NCI-H1417 (cell line): ENCODE data around the gene NCKIPSD.
A peak's percentile ranks its signal among the peaks of the same experiment; 100 is the strongest.

Experiments
- DNase-seq, 3 experiments: peaks; one replicate each; lab custom pipeline; 2025; lab: John Stamatoyannopoulos, UW

Gene NCKIPSD

GRCh38 chr3:48678566-48679380 is 6.9 kb downstream of the NCKIPSD start:
- DNase-seq: no peak

DNA sequence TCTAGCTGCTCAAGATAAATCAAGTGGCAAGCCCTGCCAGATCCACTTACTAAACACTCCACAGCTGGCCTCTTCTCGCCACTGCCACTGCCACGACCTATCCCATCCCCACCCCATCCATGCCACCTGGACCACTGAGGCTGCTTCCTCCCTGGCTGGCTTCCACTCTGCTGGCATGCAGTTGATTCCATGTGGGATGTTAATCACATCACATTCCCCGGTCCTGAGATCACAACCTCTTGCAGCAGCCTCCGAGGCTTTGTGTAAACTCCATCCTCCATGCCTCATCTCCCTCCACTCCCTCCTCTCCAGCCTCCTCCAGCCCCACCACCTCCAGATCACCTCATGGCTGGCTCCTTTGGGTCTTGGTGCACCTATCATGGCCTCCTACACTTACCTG is 7.7 kb downstream of the NCKIPSD start:
- no peak for DNase-seq

DNA sequence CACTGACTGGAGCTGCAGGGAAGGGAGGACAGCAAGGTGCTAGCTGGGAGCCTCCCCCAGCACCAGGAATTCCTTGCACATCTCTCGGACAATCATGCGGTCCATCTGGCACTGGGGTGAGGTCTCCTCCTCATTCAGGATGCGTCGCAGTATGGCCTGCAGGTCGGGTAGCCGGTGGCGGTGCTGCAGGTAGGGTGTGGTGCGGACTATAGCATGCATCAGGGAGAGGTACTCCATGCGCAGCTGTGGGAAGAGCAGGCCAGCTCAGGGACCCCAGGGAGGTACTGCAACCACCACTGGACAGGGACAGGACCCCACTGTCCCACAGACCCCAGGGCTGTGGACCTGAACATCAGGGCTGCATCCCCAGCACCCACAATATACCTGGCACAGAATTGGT is 11.2 kb downstream of the NCKIPSD start:
- DNase-seq: no peak

- no peak for DNase-seq
Observed at GRCh38 chr3:48672522-48672921, 13.2 kb downstream of the NCKIPSD start.

DNA sequence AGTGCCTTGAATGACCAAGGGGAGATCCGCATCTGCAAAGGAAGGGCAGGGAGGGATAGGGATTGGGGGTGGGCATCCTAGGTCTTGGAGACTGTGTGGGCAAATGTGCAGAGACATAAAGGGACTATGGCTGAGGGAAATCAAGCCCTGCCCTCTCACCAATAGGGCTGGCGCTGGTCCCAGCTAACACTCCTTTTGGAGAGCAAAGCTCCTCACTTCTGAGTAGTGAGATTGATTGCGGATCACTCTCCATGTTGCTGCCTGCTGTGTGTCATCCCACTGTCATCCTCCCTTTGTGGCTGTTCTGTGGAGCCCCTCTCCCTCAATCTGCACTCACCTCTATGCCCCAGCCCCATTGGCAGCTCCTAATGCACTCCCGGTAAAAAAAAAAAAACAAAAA is 20.8 kb downstream of the NCKIPSD start:
- DNase-seq: no peak

GRCh38 chr3:48664313-48664644 is 21.4 kb downstream of the NCKIPSD start:
- no peak for DNase-seq

- peak; percentile 91 to 98 (median 96) for DNase-seq
Observed at GRCh38 chr3:48663489-48664312, 22.0 kb downstream of the NCKIPSD start.

- peak; percentile 81 to 91 (median 83) for DNase-seq
Observed at GRCh38 chr3:48662753-48663488, 22.8 kb downstream of the NCKIPSD start, which contains the start of gene CELSR3. TSS of gene CELSR3 (minus strand) at chr3:48662886. CDS start at chr3:48662634, 252 bp downstream.

- peak in 1 of 3 experiments; percentile 31 for DNase-seq
Observed at GRCh38 chr3:48662145-48662752, 23.5 kb downstream of the NCKIPSD start.

DNA sequence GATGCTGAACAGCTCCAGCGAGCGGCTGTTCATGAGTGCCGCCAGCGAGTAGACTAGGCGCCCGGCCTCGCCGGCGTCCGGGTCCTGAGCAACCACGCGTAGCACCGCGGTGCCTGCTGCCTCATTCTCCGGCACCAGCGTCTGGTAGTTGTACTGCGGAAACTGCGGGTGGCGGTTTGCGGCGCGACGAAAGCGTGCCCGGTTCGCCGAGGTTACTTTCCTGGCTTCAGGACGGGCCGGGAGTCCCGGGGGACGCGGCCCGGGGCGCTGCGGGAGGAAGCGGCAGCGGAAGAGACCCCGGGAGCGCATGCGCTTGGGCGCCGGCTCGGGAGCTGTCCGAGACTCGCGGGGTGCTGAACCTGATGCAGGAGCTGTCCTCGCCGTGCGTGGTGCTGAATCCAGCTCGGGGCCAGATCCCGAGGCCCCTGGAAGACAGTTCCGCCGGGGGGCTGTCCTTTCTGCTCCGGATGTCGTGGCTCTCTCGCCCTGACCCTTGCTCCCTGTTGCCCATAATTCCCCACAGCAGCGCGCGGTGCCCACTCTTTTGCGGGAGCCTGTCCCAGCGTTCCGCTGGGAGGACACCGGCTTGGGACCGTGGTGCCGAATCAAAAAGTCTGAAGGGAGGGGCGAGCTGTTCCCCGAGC is 24.1 kb downstream of the NCKIPSD start:
- DNase-seq: no peak

DNA sequence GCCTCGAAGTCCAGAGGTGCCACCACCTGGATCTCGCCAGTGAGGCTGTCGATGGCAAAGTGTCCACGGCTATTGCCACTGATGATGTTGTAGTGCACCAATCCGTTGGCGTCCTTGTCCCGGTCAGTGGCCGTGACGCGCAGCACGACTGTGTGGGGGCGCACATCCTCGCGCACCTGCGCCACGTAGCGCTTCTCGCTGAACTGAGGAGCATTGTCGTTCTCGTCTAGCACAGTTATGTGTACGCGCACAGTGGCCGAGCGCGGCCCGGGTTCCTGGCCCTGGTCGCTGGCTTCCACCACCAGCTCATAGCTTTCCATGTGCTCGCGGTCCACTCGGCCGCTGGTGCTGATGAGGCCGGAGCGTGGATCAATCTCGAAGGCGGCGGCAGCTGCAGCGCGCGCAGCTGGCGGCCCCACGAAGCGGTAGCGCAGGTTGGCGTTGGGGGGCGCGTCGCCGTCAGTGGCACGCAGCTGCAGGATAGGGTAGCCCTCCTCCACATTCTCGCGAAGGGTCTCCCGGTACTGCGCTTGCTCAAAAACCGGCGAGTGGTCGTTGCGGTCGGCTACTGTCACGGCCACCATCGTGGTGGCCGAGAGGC is 24.8 kb downstream of the NCKIPSD start:
- no peak for DNase-seq

GRCh38 chr3:48656841-48657281 is 28.9 kb downstream of the NCKIPSD start:
- DNase-seq: no peak

GRCh38 chr3:48656061-48656840 is 29.5 kb downstream of the NCKIPSD start:
- DNase-seq: no peak

GRCh38 chr3:48655606-48656005 is 30.1 kb downstream of the NCKIPSD start:
- DNase-seq: no peak

GRCh38 chr3:48655063-48655462 is 30.7 kb downstream of the NCKIPSD start:
- DNase-seq: no peak

DNA sequence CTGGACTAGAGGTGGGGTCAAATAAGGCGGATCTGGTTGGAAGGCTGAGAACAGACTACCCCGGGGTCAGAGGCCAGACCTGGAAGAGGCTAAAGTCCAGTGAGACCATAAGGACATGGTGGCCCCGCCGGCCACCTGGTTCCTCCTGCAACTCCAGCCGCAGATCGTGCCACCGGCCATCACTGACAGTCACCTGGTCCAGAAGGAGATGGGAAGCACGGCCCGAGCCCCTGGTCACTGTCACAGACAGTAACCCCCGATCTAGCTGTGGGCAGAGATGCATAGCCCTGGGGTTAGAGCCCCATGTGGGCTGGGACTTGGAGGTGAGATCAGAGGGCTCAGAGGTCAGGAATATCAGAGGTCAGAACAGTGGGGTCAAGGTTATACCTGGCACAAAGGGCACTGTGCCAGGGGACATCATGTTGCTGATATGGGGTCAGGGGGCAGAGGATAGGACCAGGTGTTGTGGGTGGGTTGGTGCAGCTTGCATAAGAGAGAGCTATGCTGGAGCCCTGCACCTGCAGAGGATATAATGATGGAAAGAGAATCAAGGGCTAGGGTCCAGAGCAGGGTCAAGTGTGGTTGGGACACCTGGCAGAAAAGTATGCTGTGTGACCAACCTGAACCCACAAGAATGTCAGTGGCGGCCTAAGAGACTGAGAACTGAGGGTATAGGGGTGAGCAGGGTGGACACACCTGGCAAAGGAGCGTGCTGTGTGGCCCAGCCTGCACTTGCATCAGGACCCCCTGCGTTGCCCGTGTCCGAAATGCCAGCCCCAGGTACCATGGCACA is 32.6 kb downstream of the NCKIPSD start:
- no peak for DNase-seq

GRCh38 chr3:48651771-48652170 is 33.9 kb downstream of the NCKIPSD start:
- no peak for DNase-seq

- DNase-seq: no peak
Observed at GRCh38 chr3:48650723-48651122, 35.0 kb downstream of the NCKIPSD start.

- DNase-seq: no peak
Observed at GRCh38 chr3:48648188-48648850, 37.4 kb downstream of the NCKIPSD start.
